Body of pancreas (tissue), 4 donors: ENCODE data around the gene IQGAP2. TPM values are rescaled to one million over a fixed set of nuclear protein-coding genes. Genes with fewer than 3 reads are reported as not detected.

Experiments used
- ATAC-seq: fragments of 150-250 bp; one replicate; pipeline ENCODE4 v1.9.1; 2016
- DNase-seq, 4 donors: peaks; one replicate each; pipeline ENCODE4 v3.0.0-alpha.2; 2019
- H3K27ac ChIP-seq, 4 donors: fragments of 200-600 bp; sonication (generic); 1 replicate in 3 of 4; 2 replicates in 1 of 4; pipeline versions ENCODE4 v1.5.1 to v1.6.1; 2016 to 2019; ENCODE audit warnings: mild to moderate bottlenecking in 1 of 4, mixed read lengths in 1 of 4, moderate library complexity in 1 of 4
- H3K27me3 ChIP-seq, 2 donors: fragments of 200-600 bp; sonication (generic); one replicate each; pipeline ENCODE4 v1.6.0; 2016; ENCODE audit warnings: mild to moderate bottlenecking in 1 of 2
- H3K36me3 ChIP-seq, 2 donors: fragments of 200-600 bp; sonication (generic); replicated peaks in 1 of 2; 2 replicates each; pipeline ENCODE4 v1.5.1; 2016; ENCODE audit warnings: low read depth in 2 of 2; ENCODE audit not compliant: insufficient read depth in 1 of 2
- H3K4me1 ChIP-seq: fragments of 200-600 bp; sonication (generic); one replicate; pipeline ENCODE4 v1.6.0; 2016
- H3K4me3 ChIP-seq, 2 donors: fragments of 200-600 bp; sonication (generic); 1 replicate in 1 of 2; 2 replicates in 1 of 2; pipeline ENCODE4 v1.5.1; 2016 to 2019
- H3K9me3 ChIP-seq, 3 donors: fragments of 200-600 bp; sonication (generic); 1 replicate in 2 of 3; 2 replicates in 1 of 3; pipeline ENCODE4 v1.5.1; 2016
- CTCF ChIP-seq, 7 experiments: fragments of 450-650 bp in 4 of 7; fragments of 200-600 bp in 3 of 7; sonication (generic) in 3 of 7; IDR thresholded peaks; one replicate each; pipeline ENCODE4 v1.5.1; 2016 to 2019; ENCODE audit warnings: antibody characterized with exemption in 7 of 7
- POLR2A ChIP-seq, 3 donors: fragments of 450-650 bp; IDR thresholded peaks; one replicate each; pipeline ENCODE4 v1.6.1; 2016; ENCODE audit warnings: antibody characterized with exemption in 3 of 3, mild to moderate bottlenecking in 2 of 3
- WGBS, 2 donors: methylation state at CpG; one replicate each; pipeline ENCODE4 v1.1.5; 2017; 5-methylcytosine and 5-hydroxymethylcytosine counted together
- intact Hi-C: fragments of 100-400 bp; cut with DNase I; formaldehyde crosslinking; loops from one replicate; pipeline ENCODE4 v1.15.1; 2023
- total RNA-seq, 2 donors: library from RNA; depleted of rRNA; stranded (reverse); fragments of >200 nt; gene quantifications; one replicate each; pipeline ENCODE4 v1.1.0, GENCODE V29; 2016

Gene IQGAP2
- total RNA-seq, 2 donors from 2014 or later, result 41.2 to 49.5 TPM

GRCh38 chr5:76744632-76745031 lies 341.5 kb downstream of the IQGAP2 start:
- Histone ChIP-seq H3K4me1 (no peaks in the 10 kb centered on the region), H3K4me3 (no peak overlapping the region), H3K36me3 (no peaks in the 10 kb centered on the region), H3K9me3 (no peaks in the 10 kb centered on the region), H3K27me3 (no peaks in the 10 kb centered on the region), H3K27ac (no peak overlapping the region)
- 42 to 50% methylated on average over 2 of the region's 2 CpGs for WGBS, 2 donors
- TF ChIP-seq POLR2A (IDR thresholded peaks at IDR 0.05), result no peak
- TF ChIP-seq CTCF (IDR thresholded peaks at IDR 0.05), result no peak
- DNase-seq (no peak), ATAC-seq (no peak)
- intact Hi-C loops, result no loop called here

GRCh38 chr5:76745670-76746069 lies 342.6 kb downstream of the IQGAP2 start:
- H3K27me3 ChIP-seq, result no peaks in the 10 kb centered on the region
- H3K36me3 ChIP-seq, result no peaks in the 10 kb centered on the region
- intact Hi-C loops, result no loop called here
- no peak overlapping the region for H3K4me3 ChIP-seq
- no peaks in the 10 kb centered on the region for H3K4me1 ChIP-seq
- TF ChIP-seq CTCF (IDR thresholded peaks at IDR 0.05) (no peak), POLR2A (IDR thresholded peaks at IDR 0.05) (no peak)
- no peaks in the 10 kb centered on the region for H3K9me3 ChIP-seq
- 51 to 52% methylated on average over 3 of the region's 3 CpGs for WGBS, 2 donors
- no peak overlapping the region for H3K27ac ChIP-seq
- ATAC-seq (no peak), DNase-seq (no peak)

- intact Hi-C loops, result no loop called here
- 72 to 73% methylated on average over 2 of the region's 2 CpGs for WGBS, 2 donors
- Histone ChIP-seq H3K36me3 (no peaks in the 10 kb centered on the region), H3K9me3 (no peaks in the 10 kb centered on the region), H3K27me3 (no peaks in the 10 kb centered on the region), H3K4me3 (no peak overlapping the region), H3K27ac (no peak overlapping the region), H3K4me1 (no peaks in the 10 kb centered on the region)
- no peak for ATAC-seq
- no peak for DNase-seq
- no peak for TF ChIP-seq CTCF (IDR thresholded peaks at IDR 0.05)
- TF ChIP-seq POLR2A (IDR thresholded peaks at IDR 0.05), result no peak
These were observed 343.6 kb downstream of the IQGAP2 start for GRCh38 chr5:76746677-76747076.

- ATAC-seq (no peak), DNase-seq (no peak)
- no peak overlapping the region for H3K4me3 ChIP-seq
- H3K9me3 ChIP-seq, result no peaks in the 10 kb centered on the region
- TF ChIP-seq CTCF (IDR thresholded peaks at IDR 0.05) (no peak), POLR2A (IDR thresholded peaks at IDR 0.05) (no peak)
- H3K36me3 ChIP-seq, result no peaks in the 10 kb centered on the region
- WGBS, 2 donors, result 86 to 90% methylated on average over 13 of the region's 13 CpGs
- H3K27me3 ChIP-seq, result no peaks in the 10 kb centered on the region
- H3K27ac ChIP-seq, result no peak overlapping the region
- intact Hi-C loops, result no loop called here
- no peaks in the 10 kb centered on the region for H3K4me1 ChIP-seq
These were observed 344.6 kb downstream of the IQGAP2 start for GRCh38 chr5:76747706-76748105.

GRCh38 chr5:76751291-76751690 lies 348.2 kb downstream of the IQGAP2 start:
- WGBS, 2 donors, result 78 to 91% methylated on average over 5 of the region's 5 CpGs
- ATAC-seq, result no peak
- H3K9me3 ChIP-seq, result no peaks in the 10 kb centered on the region

More at GRCh38 chr5:76751291-76751690, 348.2 kb downstream of the IQGAP2 start:
- intact Hi-C loops, result no loop called here
- Histone ChIP-seq H3K27ac (no peak overlapping the region), H3K4me3 (no peak overlapping the region), H3K4me1 (no peaks in the 10 kb centered on the region), H3K27me3 (no peaks in the 10 kb centered on the region), H3K36me3 (no peaks in the 10 kb centered on the region)
- no peak for DNase-seq
- no peak for TF ChIP-seq POLR2A (IDR thresholded peaks at IDR 0.05)
- TF ChIP-seq CTCF (IDR thresholded peaks at IDR 0.05), result no peak
